ENCODE data around the gene METTL25. TPM values are rescaled to one million over a fixed set of nuclear protein-coding genes. Genes with fewer than 3 reads are reported as not detected.

The METTL25 gene
- total RNA-seq, 2 experiments from 2014 or later = 8.3 to 8.6 TPM

GRCh38 chr12:82525616-82526015 is 167.3 kb downstream of the METTL25 start:
- ChIA-PET POLR2A (no interaction called here), CTCF (no interaction called here)
- Mint-ChIP-seq H3K9me3 (no peaks in the 10 kb centered on the region), H3K36me3 (ENCODE audit: low read depth) (no peaks in the 10 kb centered on the region), H3K4me1 (no peaks in the 10 kb centered on the region), H3K4me3 (no peak overlapping the region), H3K27ac (no peak overlapping the region), H3K27me3 (peaks cover 4% of the 10 kb centered on the region)
- DNase-seq = no peak

- CTCF ChIA-PET = no interaction called here
Measured at GRCh38 chr12:82527165-82527780, 168.9 kb downstream of the METTL25 start.

More at GRCh38 chr12:82527165-82527780, 168.9 kb downstream of the METTL25 start:
- no peak overlapping the region for H3K4me3 Mint-ChIP-seq
- H3K36me3 Mint-ChIP-seq (ENCODE audit: low read depth) = no peaks in the 10 kb centered on the region
- POLR2A ChIA-PET = no interaction called here
- peak; percentile 41 for DNase-seq
- no peaks in the 10 kb centered on the region for H3K9me3 Mint-ChIP-seq
- H3K4me1 Mint-ChIP-seq = no peaks in the 10 kb centered on the region
- H3K27ac Mint-ChIP-seq = no peak overlapping the region
- H3K27me3 Mint-ChIP-seq = peaks cover 4% of the 10 kb centered on the region

Other genes starting within 250 kb of the METTL25 start
- gene CCDC59, start 142 bp upstream of the METTL25 start, total RNA-seq = 10 to 100 TPM; 43.5 to 53.4 TPM